Liver (tissue), 9 donors: ENCODE measurements around the gene PTPRN2. TPM values are rescaled to one million over a fixed set of nuclear protein-coding genes. Genes with fewer than 3 reads are reported as not detected.

Experiments
- DNase-seq: peaks from one replicate; pipeline ENCODE4 v3.0.0-alpha.2; 2017; ENCODE audit warnings: low spot score
- H3K27ac ChIP-seq, 2 donors: one replicate each; pipeline ENCODE4 v1.7.0; 2013; ENCODE audit warnings: inconsistent platforms in 2 of 2, low read length in 2 of 2, control low read depth in 1 of 2, low read depth in 1 of 2, mild to moderate bottlenecking in 1 of 2
- H3K27me3 ChIP-seq, 4 donors: one replicate each; pipeline versions ENCODE4 v1.6.1 to v1.7.0; 2013; ENCODE audit warnings: low read length in 3 of 4, inconsistent platforms in 1 of 4, mild to moderate bottlenecking in 1 of 4, moderate library complexity in 1 of 4; ENCODE audit not compliant: control insufficient read depth in 4 of 4, insufficient read depth in 4 of 4
- H3K36me3 ChIP-seq, 4 donors: one replicate each; pipeline versions ENCODE4 v1.6.1 to v1.7.0; 2013; ENCODE audit warnings: low read length in 3 of 4, mild to moderate bottlenecking in 3 of 4, low read depth in 1 of 4, moderate library complexity in 1 of 4; ENCODE audit not compliant: control insufficient read depth in 4 of 4, insufficient read depth in 3 of 4
- H3K4me1 ChIP-seq, 4 donors: one replicate each; pipeline versions ENCODE4 v1.6.1 to v1.7.0; 2013; ENCODE audit warnings: low read length in 3 of 4, mild to moderate bottlenecking in 3 of 4, moderate library complexity in 1 of 4; ENCODE audit not compliant: control insufficient read depth in 4 of 4, insufficient read depth in 4 of 4
- H3K4me3 ChIP-seq, 3 donors: one replicate each; pipeline versions ENCODE4 v1.6.1 to v1.7.0; 2013; ENCODE audit warnings: low read length in 3 of 3, control low read depth in 1 of 3, low read depth in 1 of 3, mild to moderate bottlenecking in 1 of 3
- H3K9ac ChIP-seq, 2 donors: one replicate each; pipeline ENCODE4 v1.7.0; 2013; ENCODE audit warnings: low read length in 2 of 2, mild to moderate bottlenecking in 2 of 2, moderate library complexity in 2 of 2, control low read depth in 1 of 2, low read depth in 1 of 2
- H3K9me3 ChIP-seq, 4 donors: one replicate each; pipeline versions ENCODE4 v1.6.1 to v1.7.0; 2013; ENCODE audit warnings: low read length in 3 of 4; ENCODE audit not compliant: control insufficient read depth in 4 of 4
- EGR1 ChIP-seq, 2 donors: IDR thresholded peaks; 2 replicates each; pipeline ENCODE4 v1.6.1; 2016 to 2018; ENCODE audit warnings: antibody characterized with exemption in 2 of 2, low read depth in 2 of 2
- FOXA1 ChIP-seq: IDR thresholded peaks from 2 replicates; pipeline ENCODE4 v1.6.1; 2016; ENCODE audit warnings: antibody characterized with exemption
- FOXA2 ChIP-seq: IDR thresholded peaks from 2 replicates; pipeline ENCODE4 v1.6.1; 2016; ENCODE audit warnings: antibody characterized with exemption
- GABPA ChIP-seq, 2 donors: IDR thresholded peaks in 1 of 2; conservative IDR thresholded peaks in 1 of 2; 2 replicates each; pipeline ENCODE4 v1.6.1; 2016; ENCODE audit warnings: antibody characterized with exemption in 2 of 2, mild to moderate bottlenecking in 1 of 2, moderate library complexity in 1 of 2
- HNF4A ChIP-seq, 2 donors: conservative IDR thresholded peaks; 2 replicates each; pipeline ENCODE4 v1.6.1; 2016; ENCODE audit warnings: antibody characterized with exemption in 2 of 2, mild to moderate bottlenecking in 2 of 2
- HNF4G ChIP-seq: IDR thresholded peaks from 2 replicates; pipeline ENCODE4 v1.6.1; 2016; ENCODE audit warnings: antibody characterized with exemption
- JUND ChIP-seq, 2 donors: IDR thresholded peaks; 2 replicates each; pipeline ENCODE4 v1.6.1; 2016; ENCODE audit warnings: antibody characterized with exemption in 2 of 2
- NR2F2 ChIP-seq: IDR thresholded peaks from 2 replicates; pipeline ENCODE4 v1.6.1; 2016; ENCODE audit warnings: antibody characterized with exemption
- RAD21 ChIP-seq, 2 donors: IDR thresholded peaks; 2 replicates each; pipeline ENCODE4 v1.6.1; 2016; ENCODE audit warnings: antibody characterized with exemption in 2 of 2, mild to moderate bottlenecking in 2 of 2
- RXRA ChIP-seq, 2 donors: IDR thresholded peaks; 2 replicates each; pipeline ENCODE4 v1.6.1; 2017 to 2018; ENCODE audit warnings: antibody characterized with exemption in 2 of 2, mild to moderate bottlenecking in 1 of 2
- SP1 ChIP-seq: IDR thresholded peaks from 2 replicates; pipeline ENCODE4 v1.6.1; 2018; ENCODE audit warnings: antibody characterized with exemption, mild to moderate bottlenecking
- TAF1 ChIP-seq: conservative IDR thresholded peaks from 2 replicates; pipeline ENCODE4 v1.6.1; 2016; ENCODE audit warnings: antibody characterized with exemption, mild to moderate bottlenecking
- YY1 ChIP-seq: IDR thresholded peaks from 2 replicates; pipeline ENCODE4 v1.6.1; 2016; ENCODE audit warnings: antibody characterized with exemption, mild to moderate bottlenecking
- WGBS: extraction: QIAGEN DNeasy Blood & Tissue Kit; methylation state at CpG from one replicate; pipeline ENCODE4 v1.1.7; 2013; 5-methylcytosine and 5-hydroxymethylcytosine counted together
- polyA plus RNA-seq, 2 donors: library from polyadenylated mRNA; stranded (reverse) in 1 of 2; unstranded in 1 of 2; fragments of 200-250 nt in 1 of 2; fragments of >200 nt in 1 of 2; fragmentation: Nextera tagmentation in 1 of 2; extraction: Ambion mirVana in 1 of 2; gene quantifications; one replicate each; pipeline versions ENCODE4 v1.2.1 to v1.2.3, GENCODE V29; 2013 to 2015
- total RNA-seq, 2 donors: library from RNA; depleted of rRNA; stranded (reverse); fragments of >200 nt; gene quantifications; one replicate each; pipeline ENCODE4 v1.2.3, GENCODE V29; 2014
- TF ChIP-seq, protein P1 (sequence below): IDR thresholded peaks from 2 replicates; pipeline ENCODE4 v1.6.1; 2016; ENCODE audit warnings: antibody characterized with exemption
- TF ChIP-seq, protein P2 (sequence below): IDR thresholded peaks from 2 replicates; pipeline ENCODE4 v1.6.1; 2016; ENCODE audit warnings: antibody characterized with exemption, mild to moderate bottlenecking
- TF ChIP-seq, protein P3 (sequence below): fragments of 150-350 bp; IDR thresholded peaks from 2 replicates; pipeline ENCODE4 v1.5.1; 2017; ENCODE audit warnings: improper control_type of control experiment, low read depth, low read length; ENCODE audit not compliant: missing input control
- TF ChIP-seq, protein P4 (sequence below): IDR thresholded peaks from 2 replicates; pipeline ENCODE4 v1.6.1; 2016; ENCODE audit warnings: antibody characterized with exemption
- TF ChIP-seq, protein P5 (sequence below): IDR thresholded peaks from 2 replicates; pipeline ENCODE4 v1.6.1; 2016; ENCODE audit warnings: antibody characterized with exemption
- donor health status: healthy.
- donor health status: healthy.
- donor health status: healthy.
- donor health status: healthy.
- donor health status: healthy.

The PTPRN2 gene
- total and polyA plus RNA-seq, 4 donors, result 0.75 to 1.9 (median 1.1) TPM

DNA sequence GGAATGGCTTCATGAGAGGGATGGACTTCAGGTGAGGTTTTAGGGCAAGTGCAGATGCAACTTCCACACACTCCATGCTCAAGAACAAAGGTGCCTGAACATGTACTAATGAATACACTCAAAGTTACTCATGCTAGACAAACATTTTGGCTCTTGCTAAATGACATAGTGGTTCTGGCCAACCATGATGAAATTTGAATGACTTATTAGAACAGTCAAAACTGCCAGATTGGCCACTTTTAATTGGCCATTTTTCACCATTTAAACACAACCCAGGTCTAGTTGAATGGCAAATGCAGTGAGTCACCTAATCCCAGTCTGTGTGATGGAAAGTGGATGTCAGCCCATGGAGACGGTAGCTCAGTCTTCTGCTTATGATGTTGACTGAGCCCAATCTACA is 4.9 kb upstream of the PTPRN2 start:
- TF ChIP-seq JUND (IDR thresholded peaks at IDR 0.05) (no peak), SP1 (no peak), TAF1 (no peak), EGR1 (IDR thresholded peaks at IDR 0.05; ENCODE audit: low read depth in 2 of 2) (no peak), GABPA (IDR thresholded peaks at IDR 0.05 in 1 of 2, conservative IDR thresholded peaks at IDR 0.05 in 1 of 2) (no peak), HNF4A (conservative IDR thresholded peaks at IDR 0.05) (no peak), HNF4G (no peak), YY1 (no peak), FOXA1 (no peak), NR2F2 (no peak), FOXA2 (no peak), RAD21 (IDR thresholded peaks at IDR 0.05) (no peak), RXRA (IDR thresholded peaks at IDR 0.05) (no peak)
- TF ChIP-seq, protein P1, sequence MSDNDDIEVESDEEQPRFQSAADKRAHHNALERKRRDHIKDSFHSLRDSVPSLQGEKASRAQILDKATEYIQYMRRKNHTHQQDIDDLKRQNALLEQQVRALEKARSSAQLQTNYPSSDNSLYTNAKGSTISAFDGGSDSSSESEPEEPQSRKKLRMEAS, result no peak
- TF ChIP-seq, protein P2, sequence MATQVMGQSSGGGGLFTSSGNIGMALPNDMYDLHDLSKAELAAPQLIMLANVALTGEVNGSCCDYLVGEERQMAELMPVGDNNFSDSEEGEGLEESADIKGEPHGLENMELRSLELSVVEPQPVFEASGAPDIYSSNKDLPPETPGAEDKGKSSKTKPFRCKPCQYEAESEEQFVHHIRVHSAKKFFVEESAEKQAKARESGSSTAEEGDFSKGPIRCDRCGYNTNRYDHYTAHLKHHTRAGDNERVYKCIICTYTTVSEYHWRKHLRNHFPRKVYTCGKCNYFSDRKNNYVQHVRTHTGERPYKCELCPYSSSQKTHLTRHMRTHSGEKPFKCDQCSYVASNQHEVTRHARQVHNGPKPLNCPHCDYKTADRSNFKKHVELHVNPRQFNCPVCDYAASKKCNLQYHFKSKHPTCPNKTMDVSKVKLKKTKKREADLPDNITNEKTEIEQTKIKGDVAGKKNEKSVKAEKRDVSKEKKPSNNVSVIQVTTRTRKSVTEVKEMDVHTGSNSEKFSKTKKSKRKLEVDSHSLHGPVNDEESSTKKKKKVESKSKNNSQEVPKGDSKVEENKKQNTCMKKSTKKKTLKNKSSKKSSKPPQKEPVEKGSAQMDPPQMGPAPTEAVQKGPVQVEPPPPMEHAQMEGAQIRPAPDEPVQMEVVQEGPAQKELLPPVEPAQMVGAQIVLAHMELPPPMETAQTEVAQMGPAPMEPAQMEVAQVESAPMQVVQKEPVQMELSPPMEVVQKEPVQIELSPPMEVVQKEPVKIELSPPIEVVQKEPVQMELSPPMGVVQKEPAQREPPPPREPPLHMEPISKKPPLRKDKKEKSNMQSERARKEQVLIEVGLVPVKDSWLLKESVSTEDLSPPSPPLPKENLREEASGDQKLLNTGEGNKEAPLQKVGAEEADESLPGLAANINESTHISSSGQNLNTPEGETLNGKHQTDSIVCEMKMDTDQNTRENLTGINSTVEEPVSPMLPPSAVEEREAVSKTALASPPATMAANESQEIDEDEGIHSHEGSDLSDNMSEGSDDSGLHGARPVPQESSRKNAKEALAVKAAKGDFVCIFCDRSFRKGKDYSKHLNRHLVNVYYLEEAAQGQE, result no peak
- TF ChIP-seq, protein P3, sequence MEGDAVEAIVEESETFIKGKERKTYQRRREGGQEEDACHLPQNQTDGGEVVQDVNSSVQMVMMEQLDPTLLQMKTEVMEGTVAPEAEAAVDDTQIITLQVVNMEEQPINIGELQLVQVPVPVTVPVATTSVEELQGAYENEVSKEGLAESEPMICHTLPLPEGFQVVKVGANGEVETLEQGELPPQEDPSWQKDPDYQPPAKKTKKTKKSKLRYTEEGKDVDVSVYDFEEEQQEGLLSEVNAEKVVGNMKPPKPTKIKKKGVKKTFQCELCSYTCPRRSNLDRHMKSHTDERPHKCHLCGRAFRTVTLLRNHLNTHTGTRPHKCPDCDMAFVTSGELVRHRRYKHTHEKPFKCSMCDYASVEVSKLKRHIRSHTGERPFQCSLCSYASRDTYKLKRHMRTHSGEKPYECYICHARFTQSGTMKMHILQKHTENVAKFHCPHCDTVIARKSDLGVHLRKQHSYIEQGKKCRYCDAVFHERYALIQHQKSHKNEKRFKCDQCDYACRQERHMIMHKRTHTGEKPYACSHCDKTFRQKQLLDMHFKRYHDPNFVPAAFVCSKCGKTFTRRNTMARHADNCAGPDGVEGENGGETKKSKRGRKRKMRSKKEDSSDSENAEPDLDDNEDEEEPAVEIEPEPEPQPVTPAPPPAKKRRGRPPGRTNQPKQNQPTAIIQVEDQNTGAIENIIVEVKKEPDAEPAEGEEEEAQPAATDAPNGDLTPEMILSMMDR, result no peak
- TF ChIP-seq, protein P4, sequence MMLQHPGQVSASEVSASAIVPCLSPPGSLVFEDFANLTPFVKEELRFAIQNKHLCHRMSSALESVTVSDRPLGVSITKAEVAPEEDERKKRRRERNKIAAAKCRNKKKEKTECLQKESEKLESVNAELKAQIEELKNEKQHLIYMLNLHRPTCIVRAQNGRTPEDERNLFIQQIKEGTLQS, result no peak
- TF ChIP-seq, protein P5, sequence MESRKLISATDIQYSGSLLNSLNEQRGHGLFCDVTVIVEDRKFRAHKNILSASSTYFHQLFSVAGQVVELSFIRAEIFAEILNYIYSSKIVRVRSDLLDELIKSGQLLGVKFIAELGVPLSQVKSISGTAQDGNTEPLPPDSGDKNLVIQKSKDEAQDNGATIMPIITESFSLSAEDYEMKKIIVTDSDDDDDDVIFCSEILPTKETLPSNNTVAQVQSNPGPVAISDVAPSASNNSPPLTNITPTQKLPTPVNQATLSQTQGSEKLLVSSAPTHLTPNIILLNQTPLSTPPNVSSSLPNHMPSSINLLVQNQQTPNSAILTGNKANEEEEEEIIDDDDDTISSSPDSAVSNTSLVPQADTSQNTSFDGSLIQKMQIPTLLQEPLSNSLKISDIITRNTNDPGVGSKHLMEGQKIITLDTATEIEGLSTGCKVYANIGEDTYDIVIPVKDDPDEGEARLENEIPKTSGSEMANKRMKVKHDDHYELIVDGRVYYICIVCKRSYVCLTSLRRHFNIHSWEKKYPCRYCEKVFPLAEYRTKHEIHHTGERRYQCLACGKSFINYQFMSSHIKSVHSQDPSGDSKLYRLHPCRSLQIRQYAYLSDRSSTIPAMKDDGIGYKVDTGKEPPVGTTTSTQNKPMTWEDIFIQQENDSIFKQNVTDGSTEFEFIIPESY, result no peak
- Histone ChIP-seq H3K4me3 (no peak overlapping the region), H3K4me1 (peaks cover 0 to under 1% (median 0%) of the 10 kb centered on the region in 4 donors), H3K27ac (no peak overlapping the region), H3K9ac (no peak overlapping the region), H3K27me3 (no peaks in the 10 kb centered on the region), H3K36me3 (no peaks in the 10 kb centered on the region), H3K9me3 (peaks cover 0 to 9% (median 2%) of the 10 kb centered on the region in 4 donors)
- DNase-seq, result no peak
- 95% methylated on average over 1 of the region's 1 CpG for WGBS
